ENCODE data around the gene GDPD5.

DNA sequence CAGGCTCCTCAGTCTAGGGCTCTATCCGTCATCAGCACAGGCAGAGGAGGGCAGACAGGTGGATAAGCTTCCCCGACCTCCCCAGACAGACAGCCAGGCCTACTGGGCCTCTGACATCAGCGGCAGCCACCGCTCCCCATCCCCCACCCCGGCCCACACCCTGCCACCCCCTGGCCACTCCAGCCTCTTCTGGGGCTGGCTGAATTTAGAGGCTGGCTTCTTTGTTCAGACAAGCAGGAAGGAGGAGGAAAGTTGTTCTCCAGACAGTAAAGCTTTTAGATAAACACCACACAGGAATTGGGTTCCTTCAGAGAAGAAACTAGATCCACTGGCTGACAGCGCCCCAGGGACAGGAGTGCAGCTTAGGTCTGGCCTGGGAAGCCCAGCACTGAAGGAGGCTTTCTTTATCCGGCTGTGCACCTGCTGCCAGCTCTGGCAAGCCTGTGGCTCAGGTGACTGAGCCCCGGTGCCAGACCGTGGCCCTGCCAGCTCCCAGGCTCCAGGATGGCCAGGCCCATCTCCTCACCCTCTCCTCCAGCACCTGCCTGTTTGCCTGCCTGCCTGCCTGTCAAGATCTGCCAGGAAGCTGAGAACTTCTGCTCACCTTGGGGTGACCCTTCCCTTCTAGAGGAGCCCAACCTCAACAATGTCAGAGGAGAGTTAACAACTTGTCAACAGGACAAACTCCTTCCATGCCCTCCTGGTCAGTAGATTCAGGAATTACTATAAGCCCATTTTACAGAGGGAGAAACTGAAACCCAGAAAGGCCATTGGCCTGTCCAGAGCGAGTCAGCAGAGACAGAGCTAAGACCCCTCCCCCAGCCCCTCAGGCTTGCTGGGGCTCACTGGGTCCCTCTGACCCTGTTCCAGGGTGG lies 48.8 kb downstream of the GDPD5 start:
- TF ChIP-seq, protein P1, sequence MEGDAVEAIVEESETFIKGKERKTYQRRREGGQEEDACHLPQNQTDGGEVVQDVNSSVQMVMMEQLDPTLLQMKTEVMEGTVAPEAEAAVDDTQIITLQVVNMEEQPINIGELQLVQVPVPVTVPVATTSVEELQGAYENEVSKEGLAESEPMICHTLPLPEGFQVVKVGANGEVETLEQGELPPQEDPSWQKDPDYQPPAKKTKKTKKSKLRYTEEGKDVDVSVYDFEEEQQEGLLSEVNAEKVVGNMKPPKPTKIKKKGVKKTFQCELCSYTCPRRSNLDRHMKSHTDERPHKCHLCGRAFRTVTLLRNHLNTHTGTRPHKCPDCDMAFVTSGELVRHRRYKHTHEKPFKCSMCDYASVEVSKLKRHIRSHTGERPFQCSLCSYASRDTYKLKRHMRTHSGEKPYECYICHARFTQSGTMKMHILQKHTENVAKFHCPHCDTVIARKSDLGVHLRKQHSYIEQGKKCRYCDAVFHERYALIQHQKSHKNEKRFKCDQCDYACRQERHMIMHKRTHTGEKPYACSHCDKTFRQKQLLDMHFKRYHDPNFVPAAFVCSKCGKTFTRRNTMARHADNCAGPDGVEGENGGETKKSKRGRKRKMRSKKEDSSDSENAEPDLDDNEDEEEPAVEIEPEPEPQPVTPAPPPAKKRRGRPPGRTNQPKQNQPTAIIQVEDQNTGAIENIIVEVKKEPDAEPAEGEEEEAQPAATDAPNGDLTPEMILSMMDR (IDR thresholded peaks at IDR 0.05) = no peak
- TF ChIP-seq POLR2A (IDR thresholded peaks at IDR 0.05) (no peak), EP300 (IDR thresholded peaks at IDR 0.05) (no peak), POLR2AphosphoS5 (IDR thresholded peaks at IDR 0.05) (no peak)

Measured in stomach (tissue), 4 donors.